ENCODE measurements around the gene DIP2B. TPM values are rescaled to one million over a fixed set of nuclear protein-coding genes. Genes with fewer than 3 reads are reported as not detected.

The DIP2B gene
- total and polyA plus RNA-seq, 2 of the 13 experiments (the other 11 are each of a cell fraction or from before 2014, with no cell fraction given): 32.1 to 35.8 TPM

- no peak for TF ChIP-seq HOMEZ (CRISPR knock-in tag; IDR thresholded peaks at IDR 0.05; ENCODE audit: low read depth)
- peak; percentile 78 for TF ChIP-seq RXRB (CRISPR knock-in tag; IDR thresholded peaks at IDR 0.05; ENCODE audit: borderline replicate concordance)
- peak; percentile 71; the same call in 1 of the 2 replicates for TF ChIP-seq ZNF281 (CRISPR knock-in tag; IDR thresholded peaks at IDR 0.05; ENCODE audit: borderline replicate concordance)
- no peak for TF ChIP-seq SIX4 (CRISPR knock-in tag; IDR thresholded peaks at IDR 0.05)
- TF ChIP-seq MEIS2 (CRISPR knock-in tag; IDR thresholded peaks at IDR 0.05): 0 out of 2 replicates have a peak, but pooled peaks have one; percentile 2
- TF ChIP-seq ZNF614 (CRISPR knock-in tag; IDR thresholded peaks at IDR 0.05; ENCODE audit: borderline replicate concordance): no peak
- TF ChIP-seq ZNF275 (CRISPR knock-in tag; IDR thresholded peaks at IDR 0.05; ENCODE audit: borderline replicate concordance): no peak
- no peak for TF ChIP-seq ARNTL (CRISPR knock-in tag; IDR thresholded peaks at IDR 0.05)
- no peak for TF ChIP-seq NFIC (IDR thresholded peaks at IDR 0.05; ENCODE audit: low read length)
- TF ChIP-seq PRDM4 (CRISPR knock-in tag; IDR thresholded peaks at IDR 0.05; ENCODE audit: borderline replicate concordance): no peak; the same call in 1 of the 2 replicates
- no peak for TF ChIP-seq ADNP (CRISPR knock-in tag; IDR thresholded peaks at IDR 0.05)
- TF ChIP-seq ZSCAN25 (CRISPR knock-in tag; IDR thresholded peaks at IDR 0.05): no peak
- TF ChIP-seq ZNF619 (CRISPR knock-in tag; IDR thresholded peaks at IDR 0.05): peak; percentile 33; the same call in 1 of the 2 replicates
- no peak for TF ChIP-seq FOXM1 (CRISPR knock-in tag; IDR thresholded peaks at IDR 0.05)
- TF ChIP-seq ZXDC (CRISPR knock-in tag; IDR thresholded peaks at IDR 0.05): 0 out of 2 replicates have a peak, but pooled peaks have one; percentile 62
- no peak for TF ChIP-seq ZFP36L1 (CRISPR knock-in tag; IDR thresholded peaks at IDR 0.05)
Observed at GRCh38 chr12:50504798-50505674, at the start of gene DIP2B (continued).
